NCI-H1105 (cell line): ENCODE results near the gene MBD1.
"Not testable (repeated sequence)": the region's sequence is repeated elsewhere in the genome, so short reads cannot be mapped to it uniquely, and the experiment has no call there.

Experiments used
- DNase-seq: peaks from one replicate; lab custom pipeline; 2025; lab: John Stamatoyannopoulos, UW

MBD1 gene, protein sequence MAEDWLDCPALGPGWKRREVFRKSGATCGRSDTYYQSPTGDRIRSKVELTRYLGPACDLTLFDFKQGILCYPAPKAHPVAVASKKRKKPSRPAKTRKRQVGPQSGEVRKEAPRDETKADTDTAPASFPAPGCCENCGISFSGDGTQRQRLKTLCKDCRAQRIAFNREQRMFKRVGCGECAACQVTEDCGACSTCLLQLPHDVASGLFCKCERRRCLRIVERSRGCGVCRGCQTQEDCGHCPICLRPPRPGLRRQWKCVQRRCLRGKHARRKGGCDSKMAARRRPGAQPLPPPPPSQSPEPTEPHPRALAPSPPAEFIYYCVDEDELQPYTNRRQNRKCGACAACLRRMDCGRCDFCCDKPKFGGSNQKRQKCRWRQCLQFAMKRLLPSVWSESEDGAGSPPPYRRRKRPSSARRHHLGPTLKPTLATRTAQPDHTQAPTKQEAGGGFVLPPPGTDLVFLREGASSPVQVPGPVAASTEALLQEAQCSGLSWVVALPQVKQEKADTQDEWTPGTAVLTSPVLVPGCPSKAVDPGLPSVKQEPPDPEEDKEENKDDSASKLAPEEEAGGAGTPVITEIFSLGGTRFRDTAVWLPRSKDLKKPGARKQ

DNA sequence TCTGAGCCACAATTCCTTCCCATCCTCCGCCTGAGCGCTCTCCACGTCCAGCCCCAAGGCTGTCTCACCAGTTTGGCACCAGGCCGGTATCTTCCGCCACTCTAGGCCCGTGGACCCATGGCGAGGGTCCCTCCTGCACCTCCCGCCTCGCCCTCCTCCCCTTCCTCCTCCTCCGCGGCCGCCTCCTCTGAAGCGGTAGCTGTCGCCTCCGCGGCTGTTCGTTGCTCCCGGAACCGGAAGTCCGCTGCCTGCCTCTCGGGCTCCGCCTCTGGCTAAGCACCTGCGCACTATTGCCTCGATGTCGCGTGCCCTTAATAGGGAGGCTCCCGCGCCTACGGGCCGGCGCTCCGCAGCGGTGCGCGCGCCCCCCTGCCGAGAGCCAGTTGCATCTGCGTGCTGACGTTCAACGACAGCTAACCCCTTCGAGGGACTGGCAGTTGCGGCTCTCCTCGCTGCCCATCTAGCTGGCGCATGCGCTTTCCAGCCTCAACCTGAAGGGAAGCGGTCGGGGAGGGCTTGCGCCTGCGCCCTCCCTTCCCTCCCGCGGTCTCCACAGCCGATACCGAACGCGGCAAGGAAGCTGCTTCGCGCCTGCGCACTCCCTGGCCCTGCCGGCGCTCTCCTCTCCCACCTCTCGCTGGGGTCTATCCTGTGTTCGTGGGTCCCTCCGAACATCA lies at the start of gene MBD1:
MBD1 (minus strand) TSS at position 229 of the 677 bp plus-strand sequence. CDS start 1,531 bp downstream, outside the sequence.
- DNase-seq = peak; percentile 98

DNA sequence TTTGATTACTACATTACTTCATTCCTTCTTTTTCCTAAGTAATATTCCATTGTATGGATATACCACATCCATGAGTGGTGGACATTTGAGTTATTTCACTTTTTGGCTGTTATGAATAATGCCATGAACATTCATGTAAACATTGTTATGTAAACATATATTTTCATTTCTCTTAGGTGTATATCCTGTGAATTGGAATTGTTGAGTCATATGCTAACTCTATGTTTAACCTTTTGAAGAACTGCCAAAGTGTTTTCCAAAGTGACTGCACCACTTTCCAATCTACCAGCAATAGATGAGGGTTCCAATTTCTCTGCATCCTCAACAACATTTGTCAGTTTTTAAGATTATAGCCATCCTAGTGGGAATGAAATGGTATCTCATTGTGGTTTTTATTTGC lies 48.9 kb upstream of the MBD1 start:
- no peak for DNase-seq

DNA sequence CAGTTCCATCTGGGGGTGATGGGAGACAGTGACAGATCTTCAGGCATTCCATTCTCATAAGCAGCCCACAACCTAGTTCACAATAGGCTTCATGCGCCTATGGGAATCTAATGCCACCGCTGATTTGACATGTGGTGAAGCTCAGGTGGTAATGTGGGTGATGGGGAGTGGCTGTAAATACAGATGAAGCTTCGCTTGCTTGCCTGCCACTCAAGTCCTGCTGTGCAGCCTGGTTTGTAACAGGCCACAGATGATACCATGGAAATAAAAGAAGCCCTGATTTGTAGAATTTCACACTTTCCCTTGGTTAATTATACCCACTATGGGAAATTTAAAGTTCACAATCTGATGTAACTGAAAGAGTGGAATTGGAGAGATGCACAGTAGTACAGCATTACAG lies 46.7 kb upstream of the MBD1 start:
- no peak for DNase-seq

DNA sequence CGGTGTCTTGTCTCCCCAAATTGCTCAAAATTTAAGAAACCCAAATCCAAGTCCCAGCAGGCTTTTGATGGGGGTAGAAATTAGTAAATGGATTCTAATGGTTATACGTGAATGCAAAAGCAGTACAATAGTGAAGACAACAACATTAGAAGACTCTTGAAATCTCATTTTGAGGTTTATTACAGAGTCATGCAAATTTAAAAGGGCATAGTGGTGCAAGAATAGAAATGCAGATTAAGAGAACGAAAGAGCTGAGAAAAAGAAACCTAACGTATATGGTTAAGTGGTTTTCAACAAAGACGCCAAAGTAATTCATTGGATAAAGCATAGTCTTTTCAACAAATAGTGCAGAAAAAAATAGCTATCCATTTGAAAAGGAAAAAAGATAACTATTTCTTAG lies 39.4 kb upstream of the MBD1 start:
- no peak for DNase-seq

DNA sequence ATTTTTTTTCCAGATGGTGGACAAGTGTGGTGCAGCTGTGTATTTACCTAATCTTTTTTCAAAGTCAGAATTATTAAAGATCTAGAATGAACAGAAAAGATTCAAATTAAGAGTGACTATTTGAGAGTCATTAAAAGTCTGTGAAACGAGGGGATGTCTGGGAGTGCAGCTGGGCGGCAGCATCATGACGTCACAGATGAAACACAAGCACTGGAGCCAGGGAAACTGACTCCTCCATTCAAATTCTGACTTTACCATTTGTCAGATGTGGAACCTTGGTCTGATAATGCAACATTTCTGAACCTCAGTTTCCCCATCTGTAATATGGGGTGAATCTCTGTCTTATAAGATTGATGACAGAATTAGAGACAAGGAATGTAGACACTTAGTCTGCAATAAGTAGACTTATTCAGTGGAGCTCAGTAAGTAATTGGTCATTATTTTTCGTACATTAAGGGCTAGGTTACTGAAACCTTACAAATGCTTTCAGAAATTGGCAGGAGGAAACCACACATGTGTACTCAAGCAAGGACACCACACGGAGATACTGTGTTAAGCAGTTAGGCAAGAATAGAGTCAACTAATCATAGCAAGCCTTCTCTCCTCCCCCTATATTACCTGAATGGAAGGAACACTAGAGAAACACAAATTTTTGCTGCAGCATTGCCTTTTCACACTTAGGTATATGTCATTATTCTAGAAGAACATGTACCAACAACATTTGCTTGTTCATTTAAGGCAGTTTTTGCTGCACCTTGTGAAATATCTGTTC lies 34.0 kb upstream of the MBD1 start:
- DNase-seq = no peak

DNA sequence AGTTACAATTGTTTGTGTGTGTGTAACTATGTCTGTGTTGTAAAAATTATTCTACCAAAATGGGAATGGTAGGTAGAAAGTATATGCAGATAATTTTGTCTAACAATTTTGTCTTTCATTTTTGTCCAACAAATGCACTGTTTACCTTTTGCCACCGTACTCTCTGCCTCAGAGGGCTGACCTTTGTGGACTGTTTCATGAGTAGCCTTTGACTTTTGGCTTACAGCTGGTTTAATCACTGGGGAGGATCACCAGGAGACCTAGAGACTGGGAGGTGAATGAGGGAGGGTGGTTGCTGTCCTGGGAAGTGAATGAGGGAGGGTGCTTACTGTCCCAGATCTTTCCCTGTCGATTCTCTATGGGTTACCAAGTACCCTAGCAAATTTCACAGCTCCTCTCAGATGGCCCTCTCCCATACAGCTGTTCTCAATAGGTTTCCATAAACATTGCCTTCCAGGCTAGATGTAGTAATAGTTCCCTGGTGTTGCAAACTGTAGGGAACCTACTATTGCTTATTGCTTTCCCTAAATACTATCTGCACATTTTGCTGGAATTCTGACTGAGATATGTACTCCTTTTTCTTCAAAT lies 32.6 kb upstream of the MBD1 start:
- DNase-seq = no peak

DNA sequence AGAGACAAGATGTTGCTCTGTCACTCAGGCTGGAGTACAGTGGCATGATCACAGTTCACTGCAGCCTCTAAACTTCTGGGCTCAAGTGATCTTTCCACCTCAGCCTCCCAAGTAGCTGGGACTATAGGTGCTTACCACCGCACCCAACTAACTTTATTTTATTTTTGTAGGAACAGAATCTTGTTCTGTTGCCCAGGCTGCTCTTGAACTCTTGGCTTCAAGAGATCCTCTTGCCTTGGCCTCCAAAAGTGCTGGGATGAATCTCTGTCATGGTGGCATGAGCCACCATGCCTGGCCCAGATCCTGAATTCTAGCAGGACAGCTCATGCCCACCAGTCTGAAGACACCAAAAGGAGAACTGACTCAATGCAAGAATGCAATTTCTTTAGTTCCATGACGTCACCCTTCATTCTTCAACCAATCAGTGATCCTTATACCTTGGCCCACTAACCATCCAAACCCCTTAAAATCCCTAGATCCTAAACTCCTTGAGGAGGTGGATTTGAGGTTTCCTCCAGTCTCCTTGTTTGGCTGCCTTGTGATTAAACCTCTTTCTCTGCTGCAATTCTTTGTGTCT lies 31.8 kb upstream of the MBD1 start:
- DNase-seq = no peak

DNA sequence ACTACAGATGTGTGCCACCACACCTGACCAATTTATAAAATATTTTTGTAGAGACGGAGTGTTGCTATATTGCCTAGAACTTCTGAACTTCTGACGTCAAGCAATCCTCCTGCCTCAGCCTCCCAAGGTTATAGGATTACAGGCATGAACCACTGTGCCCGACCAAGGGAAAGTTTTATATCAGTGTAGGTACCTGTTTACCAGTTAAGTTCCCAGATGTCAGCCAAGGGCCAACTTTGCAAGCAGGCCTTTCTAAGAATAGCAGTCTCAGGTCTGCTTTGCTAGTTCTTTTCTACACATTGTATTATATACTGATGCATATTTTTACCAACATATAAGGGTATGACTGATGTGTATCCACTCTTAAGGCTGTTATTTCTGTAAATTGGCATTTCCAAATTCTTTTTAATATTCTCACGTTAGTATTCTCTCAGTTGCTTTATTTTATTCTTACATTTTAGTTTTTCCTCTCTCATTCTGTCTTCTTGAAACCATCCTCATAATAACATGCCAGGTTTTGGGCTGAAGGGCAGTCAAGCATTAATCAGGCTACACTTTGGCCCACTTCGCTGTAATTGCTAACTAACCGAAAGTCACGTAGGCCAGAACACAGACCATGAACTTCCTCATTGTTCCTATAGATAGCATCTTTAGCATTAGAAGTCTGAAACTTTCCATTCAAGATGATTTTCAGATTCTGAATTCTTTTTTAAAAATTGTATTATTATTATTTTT lies 31.1 kb upstream of the MBD1 start:
- DNase-seq = no peak

DNA sequence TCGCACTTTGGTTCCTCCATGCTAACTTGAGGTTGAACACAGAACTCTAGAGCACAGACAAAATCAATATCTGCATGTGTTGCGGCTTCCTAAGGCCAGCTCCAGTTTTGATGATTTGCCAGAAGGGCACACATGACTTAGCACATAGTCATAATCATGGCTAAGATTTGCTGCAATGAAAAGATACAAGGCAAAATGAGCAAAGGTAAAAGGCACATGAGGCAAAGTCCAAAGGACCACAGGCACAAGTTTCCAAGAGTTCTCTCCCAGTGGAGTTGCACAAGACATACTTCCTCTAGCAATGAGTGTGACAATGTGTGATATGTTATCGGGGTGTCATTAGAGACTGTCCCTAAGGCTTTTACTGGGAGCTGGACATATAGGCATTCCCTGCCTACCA lies 30.3 kb upstream of the MBD1 start:
- no peak for DNase-seq

DNA sequence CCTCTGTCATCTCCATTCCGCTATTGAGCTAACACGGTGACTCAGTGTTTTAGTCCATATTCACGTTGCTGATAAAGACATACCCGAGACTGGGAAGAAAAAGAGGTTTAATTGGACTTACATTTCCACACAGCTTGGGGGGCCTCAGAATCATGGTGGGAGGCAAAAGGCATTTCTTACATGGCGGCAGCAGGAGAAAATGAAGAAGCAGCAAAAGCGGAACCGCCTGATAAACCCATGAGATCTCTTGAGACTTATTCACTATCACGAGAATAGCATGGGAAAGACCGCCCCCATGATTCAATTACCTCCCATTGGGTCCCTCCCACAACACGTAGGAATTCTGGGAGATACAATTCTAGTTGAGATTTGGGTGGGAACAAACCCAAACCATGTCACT lies 28.8 kb upstream of the MBD1 start:
- DNase-seq = no peak

DNA sequence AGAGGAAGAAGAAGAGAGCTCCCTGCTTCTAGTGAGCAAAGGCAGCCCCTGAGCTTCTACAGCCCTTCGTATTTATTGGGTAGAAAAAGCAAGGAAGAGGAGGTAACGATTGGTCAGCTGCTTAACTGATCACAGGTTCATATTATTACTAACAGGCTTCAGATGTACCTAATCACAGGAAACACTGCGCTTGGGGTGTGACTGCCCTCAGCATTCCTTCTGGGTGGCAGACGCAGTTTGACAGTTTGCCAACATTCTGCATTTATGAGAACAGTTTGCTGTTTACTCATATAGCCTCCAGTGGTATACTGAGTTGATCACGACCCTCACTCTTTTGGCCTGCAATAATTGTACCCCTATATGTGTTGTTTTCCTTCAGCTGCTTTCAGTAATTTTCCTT lies 27.5 kb upstream of the MBD1 start:
- not testable (repeated sequence) for DNase-seq

DNA sequence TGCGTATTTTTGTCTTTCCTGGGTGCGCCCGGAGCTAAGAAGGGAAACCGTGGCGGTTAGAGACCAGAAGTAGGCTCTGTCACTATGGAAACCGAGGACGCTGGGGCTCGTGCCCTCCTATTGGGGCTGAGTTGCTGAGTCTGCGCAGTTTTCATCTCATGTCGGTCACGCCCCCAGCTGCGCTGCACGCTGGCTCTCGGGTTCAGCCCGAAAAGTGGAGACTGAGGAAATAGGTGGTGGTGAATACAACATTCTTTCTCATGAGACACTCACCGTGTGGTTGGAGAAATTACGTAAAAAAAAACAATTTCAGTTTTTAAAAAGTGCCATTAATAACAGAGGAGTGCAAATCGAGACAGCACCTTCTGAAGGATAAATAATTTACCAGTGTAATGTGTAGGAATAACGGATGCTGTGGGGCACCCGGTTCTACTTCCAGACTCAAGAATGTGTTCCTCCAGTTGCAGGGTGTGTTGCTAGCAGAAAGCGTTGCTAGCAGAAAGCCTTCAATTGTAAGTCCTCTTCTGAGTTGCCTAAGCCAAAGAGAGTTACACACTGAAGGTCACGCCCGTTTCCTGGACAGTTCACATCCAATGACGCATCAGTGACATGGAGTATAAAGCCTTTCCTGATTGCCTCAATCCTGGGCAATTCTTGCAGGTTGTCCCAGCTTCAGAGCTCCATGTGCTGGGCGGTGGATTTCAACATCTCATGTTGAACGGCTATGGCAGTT lies 26.6 kb upstream of the MBD1 start:
- peak; percentile 94 for DNase-seq

DNA sequence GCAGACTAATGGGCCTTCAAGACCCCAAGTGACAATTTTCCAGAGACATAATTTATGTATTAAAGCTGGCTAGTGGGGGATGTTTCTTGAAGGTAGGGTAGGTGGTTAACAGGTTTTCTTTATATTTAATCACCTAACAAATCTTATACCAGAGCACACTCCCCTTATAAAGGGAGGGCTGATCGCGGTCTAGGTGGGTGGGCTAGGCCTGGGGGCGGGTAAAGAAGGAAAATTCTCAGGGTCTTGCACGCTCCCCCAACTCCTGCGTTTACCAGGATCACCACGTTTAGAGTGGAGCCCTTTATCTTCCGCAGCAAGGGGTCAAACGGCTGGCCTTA lies 26.0 kb upstream of the MBD1 start:
- no peak for DNase-seq

DNA sequence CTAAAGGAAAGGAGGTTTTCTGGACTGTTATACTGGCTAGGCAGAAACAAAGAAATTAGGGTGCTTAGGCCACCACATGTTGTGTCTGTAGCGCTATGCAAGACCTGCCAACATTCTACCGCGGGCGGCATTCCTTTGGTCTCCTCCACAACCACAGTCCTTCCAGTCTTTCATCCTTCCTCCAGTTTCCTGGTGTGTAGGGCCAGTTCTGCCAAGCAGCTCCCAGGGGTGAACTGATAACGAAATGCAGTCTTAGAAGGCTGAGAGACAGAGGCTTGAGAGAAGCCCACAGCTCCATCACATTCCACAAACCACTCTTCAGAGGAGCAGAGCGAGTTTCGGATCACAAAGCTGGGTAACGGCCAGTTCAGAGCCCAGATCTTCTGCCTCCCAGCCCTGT lies 25.6 kb upstream of the MBD1 start:
- no peak for DNase-seq

DNA sequence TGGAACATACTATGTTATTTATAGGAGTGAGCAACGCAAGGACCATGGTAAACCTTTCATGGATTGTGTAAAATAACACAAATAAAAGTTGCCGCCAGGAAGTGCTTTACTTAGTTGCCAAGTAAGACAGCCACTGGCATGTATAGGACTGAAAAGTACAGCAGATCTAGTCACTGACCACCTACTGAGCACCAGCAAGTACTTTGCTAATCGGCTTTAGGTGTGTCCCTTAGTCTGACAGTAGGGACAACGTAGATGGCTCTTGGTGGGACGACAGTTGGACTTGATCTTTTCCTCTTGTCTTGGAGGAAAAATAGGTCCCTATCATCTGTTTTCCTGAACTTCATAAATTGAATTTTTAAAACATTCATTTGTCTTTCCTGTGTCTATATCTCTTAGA lies 19.8 kb upstream of the MBD1 start:
- DNase-seq = no peak

DNA sequence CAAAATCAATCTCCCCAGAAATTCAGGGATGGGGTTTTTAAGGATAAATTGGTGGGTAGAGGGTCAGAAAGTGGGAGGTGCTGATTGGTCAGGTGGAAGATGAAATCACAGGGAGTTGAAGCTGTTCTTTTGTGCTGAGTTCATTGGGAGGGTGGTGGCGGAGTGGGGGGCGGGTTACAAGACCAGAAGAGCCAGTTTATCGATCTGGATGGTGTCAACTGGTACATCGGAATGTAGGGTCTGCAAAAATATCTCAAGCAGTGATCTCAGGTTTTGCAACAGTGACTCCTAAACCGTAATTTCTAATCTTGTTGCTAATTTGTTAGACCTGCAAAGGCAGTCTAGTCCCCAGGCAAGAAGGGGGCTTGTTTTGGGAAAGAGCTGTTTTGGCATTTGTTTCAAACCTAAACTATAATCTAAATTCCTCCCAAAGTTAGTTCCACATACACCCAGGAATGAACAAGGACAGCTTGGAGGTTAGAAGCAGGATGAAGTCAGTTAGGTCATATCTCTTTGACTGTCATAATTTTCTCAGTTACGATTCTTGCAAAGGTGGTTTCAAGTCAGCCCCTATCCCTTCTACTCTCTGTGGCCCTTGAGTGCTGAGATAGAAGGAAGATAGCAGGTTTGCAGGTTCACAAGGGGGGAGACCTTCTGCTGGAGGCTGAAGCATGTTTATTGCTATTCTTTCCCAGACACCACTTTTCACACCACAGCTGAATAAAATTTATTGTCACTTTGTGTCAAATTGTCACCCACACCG lies 18.5 kb upstream of the MBD1 start:
- no peak for DNase-seq

DNA sequence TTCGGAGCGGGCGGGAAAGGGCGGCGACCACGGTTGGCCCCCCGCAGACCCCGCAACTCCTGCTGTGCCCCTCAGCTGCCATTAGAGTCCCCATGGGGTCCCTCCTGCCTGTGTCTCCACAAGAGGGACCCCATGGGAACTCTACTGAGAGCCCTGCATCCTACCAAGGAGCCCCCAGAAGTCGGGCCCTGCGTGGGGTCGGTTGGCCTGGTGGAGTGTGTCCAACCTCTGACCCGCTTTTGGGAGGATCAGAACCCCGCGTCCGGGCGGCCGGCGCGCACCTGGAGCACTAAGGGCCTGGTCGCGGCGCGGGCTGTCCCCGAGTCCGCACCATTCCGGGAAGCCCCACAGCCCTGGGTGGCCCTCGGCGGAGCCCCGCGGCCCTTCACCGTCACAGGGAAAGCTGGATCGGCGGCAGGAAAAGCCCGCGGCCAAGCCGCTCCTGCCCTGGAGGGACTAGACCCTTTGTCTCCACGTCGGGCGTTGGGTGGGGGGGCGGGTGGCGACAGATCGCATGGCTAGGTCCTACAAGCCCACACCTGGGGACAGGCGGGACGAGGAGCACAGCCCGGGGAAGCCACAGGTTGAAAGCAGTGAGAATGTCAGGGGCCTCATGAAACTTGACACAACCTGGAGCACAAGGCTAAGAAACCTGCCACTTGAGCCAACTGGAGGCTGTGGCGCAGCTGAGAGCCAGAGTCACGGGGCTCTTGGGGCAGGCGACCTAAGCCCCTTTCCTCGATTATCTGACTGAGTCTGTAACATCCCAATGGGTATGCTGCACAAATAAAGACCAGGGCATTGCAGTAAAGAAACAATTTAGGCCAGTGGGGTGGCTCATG lies 17.3 kb upstream of the MBD1 start:
- DNase-seq = no peak

DNA sequence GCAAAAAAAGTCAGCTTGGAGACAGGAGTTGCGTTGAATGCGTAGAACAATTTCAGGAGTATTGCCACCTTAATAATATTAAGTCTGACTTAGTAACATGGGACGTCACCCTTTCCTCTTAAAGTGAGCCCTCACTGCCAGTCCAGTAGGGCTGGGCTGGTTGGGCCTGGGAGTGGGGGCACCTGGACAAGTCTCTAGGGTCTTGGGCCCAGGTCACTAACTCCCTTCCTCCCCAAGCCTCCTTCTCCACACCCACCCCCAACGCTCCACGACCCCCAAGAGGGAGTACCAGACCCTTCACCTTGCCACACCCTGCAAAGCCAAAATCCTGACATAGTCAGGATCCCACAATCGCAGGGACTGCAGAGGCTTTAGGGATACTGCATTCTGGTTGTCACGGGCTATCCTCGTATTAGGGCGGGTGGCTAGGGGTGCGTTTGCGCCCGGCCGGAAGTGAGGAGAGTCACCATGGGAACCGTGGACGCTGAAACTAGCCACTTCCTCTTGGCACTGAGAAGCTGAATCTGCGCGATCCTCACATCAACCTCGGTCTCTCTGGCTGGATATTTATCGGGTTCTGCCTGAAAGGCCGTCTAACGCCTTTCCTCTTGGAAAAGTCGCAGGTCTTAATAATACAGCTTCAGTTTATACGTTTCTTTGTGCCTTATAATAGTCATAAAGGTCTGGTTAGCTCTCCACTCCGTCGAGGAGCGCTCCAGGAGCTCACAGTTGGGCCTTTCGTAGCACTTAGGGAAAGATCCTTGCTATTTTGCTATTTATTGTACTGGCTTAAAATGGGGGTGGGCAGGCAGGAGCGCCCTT lies 16.5 kb upstream of the MBD1 start:
- DNase-seq = peak; percentile 69
